ENCODE results near the gene CACNA2D3. TPM values are rescaled to one million over a fixed set of nuclear protein-coding genes. Genes with fewer than 3 reads are reported as not detected.
"Not testable (repeated sequence)": the region's sequence is repeated elsewhere in the genome, so short reads cannot be mapped to it uniquely, and the experiment has no call there.

Gene CACNA2D3
- total RNA-seq, 1 experiment from 2014 or later = not detected

- no peak for DNase-seq
- BruUV-seq (replicated peaks) = no TSS peak
- Histone ChIP-seq H3K36me3 (ENCODE audit: control insufficient read depth, insufficient read depth, low read length) (no peaks in the 10 kb centered on the region), H3K27me3 (replicated peaks; ENCODE audit: control insufficient read depth, insufficient read depth, low read length) (no peaks in the 10 kb centered on the region), H3K9me3 (no peaks in the 10 kb centered on the region), H3K4me1 (no peaks in the 10 kb centered on the region), H3K4me3 (ENCODE audit: low read depth, low read length) (no peak overlapping the region)
- intact Hi-C loops (cut with micrococcal nuclease; ENCODE audit: unreplicated experiment) = no loop called here
- Mint-ChIP-seq H3K27me3 (ENCODE audit: insufficient read depth, unreplicated experiment) (peaks cover 17% of the 10 kb centered on the region), H3K4me3 (ENCODE audit: unreplicated experiment) (no peak overlapping the region), H3K27ac (ENCODE audit: unreplicated experiment) (no peak overlapping the region), H3K9me3 (ENCODE audit: unreplicated experiment) (no peaks in the 10 kb centered on the region), H3K4me1 (ENCODE audit: low read depth, unreplicated experiment) (no peaks in the 10 kb centered on the region), H3K36me3 (ENCODE audit: insufficient read depth, unreplicated experiment) (no peaks in the 10 kb centered on the region)
- TF ChIP-seq CTCF (IDR thresholded peaks at IDR 0.05; ENCODE audit: insufficient read depth in 1 of 2, low read depth in 1 of 2, low read length in 1 of 2, severe bottlenecking in 1 of 2, unreplicated experiment in 1 of 2) = no peak
- ChIA-PET CTCF (no interaction called here), POLR2A (no interaction called here)
These were observed 506.6 kb downstream of the CACNA2D3 start for GRCh38 chr3:54628888-54629441.

GRCh38 chr3:54630101-54630623 lies 507.8 kb downstream of the CACNA2D3 start:
- BruUV-seq (replicated peaks) = no TSS peak
- H3K4me1 ChIP-seq = no peaks in the 10 kb centered on the region
- DNase-seq = no peak
- H3K9me3 ChIP-seq = no peaks in the 10 kb centered on the region
- no peak overlapping the region for H3K4me3 ChIP-seq (ENCODE audit: low read depth, low read length)
- intact Hi-C loops (cut with micrococcal nuclease; ENCODE audit: unreplicated experiment) = no loop called here
- CTCF ChIA-PET = no interaction called here
- peaks cover 21% of the 10 kb centered on the region for H3K27me3 Mint-ChIP-seq (ENCODE audit: insufficient read depth, unreplicated experiment)
- H3K9me3 Mint-ChIP-seq (ENCODE audit: unreplicated experiment) = no peaks in the 10 kb centered on the region
- H3K4me1 Mint-ChIP-seq (ENCODE audit: low read depth, unreplicated experiment) = no peaks in the 10 kb centered on the region
- TF ChIP-seq CTCF (IDR thresholded peaks at IDR 0.05; ENCODE audit: insufficient read depth in 1 of 2, low read depth in 1 of 2, low read length in 1 of 2, severe bottlenecking in 1 of 2, unreplicated experiment in 1 of 2) = no peak
- H3K36me3 ChIP-seq (ENCODE audit: control insufficient read depth, insufficient read depth, low read length) = no peaks in the 10 kb centered on the region
- POLR2A ChIA-PET = no interaction called here
- H3K36me3 Mint-ChIP-seq (ENCODE audit: insufficient read depth, unreplicated experiment) = no peaks in the 10 kb centered on the region
- H3K4me3 Mint-ChIP-seq (ENCODE audit: unreplicated experiment) = no peak overlapping the region
- H3K27me3 ChIP-seq (replicated peaks; ENCODE audit: control insufficient read depth, insufficient read depth, low read length) = no peaks in the 10 kb centered on the region
- H3K27ac Mint-ChIP-seq (ENCODE audit: unreplicated experiment) = no peak overlapping the region

- POLR2A ChIA-PET; H3K4me1 Mint-ChIP-seq (ENCODE audit: low read depth, unreplicated experiment): not testable (repeated sequence)
These were observed 508.6 kb downstream of the CACNA2D3 start for GRCh38 chr3:54631001-54631400.

More at GRCh38 chr3:54631001-54631400, 508.6 kb downstream of the CACNA2D3 start:
- H3K9me3 Mint-ChIP-seq (ENCODE audit: unreplicated experiment); H3K4me3 Mint-ChIP-seq (ENCODE audit: unreplicated experiment); H3K27ac Mint-ChIP-seq (ENCODE audit: unreplicated experiment); H3K36me3 Mint-ChIP-seq (ENCODE audit: insufficient read depth, unreplicated experiment); CTCF ChIA-PET; DNase-seq; BruUV-seq (replicated peaks); H3K36me3 ChIP-seq (ENCODE audit: control insufficient read depth, insufficient read depth, low read length); H3K4me1 ChIP-seq; intact Hi-C loops (cut with micrococcal nuclease; ENCODE audit: unreplicated experiment); H3K27me3 ChIP-seq (replicated peaks; ENCODE audit: control insufficient read depth, insufficient read depth, low read length); H3K4me3 ChIP-seq (ENCODE audit: low read depth, low read length); H3K9me3 ChIP-seq: not testable (repeated sequence)
- H3K27me3 Mint-ChIP-seq (ENCODE audit: insufficient read depth, unreplicated experiment) = peaks cover 21% of the 10 kb centered on the region

Data from Caco-2 (cell line).